GM20431 (cell line): ENCODE data around the gene IFIH1.

Experiments used
- in situ Hi-C: fragments of 300-500 bp; cut with MseI, MboI; formaldehyde crosslinking; loops from one replicate; pipeline ENCODE4 v1.15.0; 2020; ENCODE audit warnings: low sequenced_read_pairs; ENCODE audit not compliant: unreplicated experiment

Gene IFIH1

GRCh38 chr2:162315938-162316337 lies 2.5 kb downstream of the IFIH1 start:
- in situ Hi-C loops = no loop called here

GRCh38 chr2:162312853-162313252 lies 5.6 kb downstream of the IFIH1 start:
- in situ Hi-C loops = no loop called here

DNA sequence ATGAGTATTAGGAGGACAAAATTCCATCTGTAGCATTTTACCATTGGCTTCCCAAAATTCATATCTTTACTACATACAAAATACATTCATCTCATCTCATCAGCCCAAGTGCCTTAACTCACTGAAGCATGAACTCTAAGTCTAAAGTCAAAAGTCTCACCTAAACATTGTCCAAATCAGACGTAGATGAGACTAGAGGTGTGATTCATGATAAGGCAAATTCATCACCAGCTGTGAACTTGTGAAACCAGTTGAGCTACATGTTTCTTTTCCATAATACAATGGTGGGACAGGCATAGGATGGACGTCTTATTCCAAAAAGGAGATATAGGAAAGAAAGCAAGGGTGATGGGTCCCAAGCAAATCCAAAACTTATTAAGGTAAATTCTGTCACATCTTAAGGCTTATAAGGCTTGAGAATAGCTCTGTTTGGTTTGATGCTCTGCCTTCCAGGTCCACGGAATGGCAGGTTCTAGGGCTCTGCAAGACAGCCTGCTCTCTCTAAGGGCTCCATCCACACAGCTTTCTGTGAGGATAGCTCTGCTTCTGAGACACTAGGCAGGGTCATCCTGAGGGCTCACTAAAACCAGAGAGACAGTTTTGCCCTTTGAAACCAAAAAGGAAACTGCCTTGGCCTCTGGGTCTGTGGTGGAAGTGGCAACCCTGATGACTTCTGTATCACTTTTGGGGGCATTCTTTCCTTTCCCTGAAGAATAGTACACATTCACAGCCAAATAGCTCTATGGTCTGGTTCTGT lies 9.6 kb downstream of the IFIH1 start:
- in situ Hi-C loops = no loop called here

DNA sequence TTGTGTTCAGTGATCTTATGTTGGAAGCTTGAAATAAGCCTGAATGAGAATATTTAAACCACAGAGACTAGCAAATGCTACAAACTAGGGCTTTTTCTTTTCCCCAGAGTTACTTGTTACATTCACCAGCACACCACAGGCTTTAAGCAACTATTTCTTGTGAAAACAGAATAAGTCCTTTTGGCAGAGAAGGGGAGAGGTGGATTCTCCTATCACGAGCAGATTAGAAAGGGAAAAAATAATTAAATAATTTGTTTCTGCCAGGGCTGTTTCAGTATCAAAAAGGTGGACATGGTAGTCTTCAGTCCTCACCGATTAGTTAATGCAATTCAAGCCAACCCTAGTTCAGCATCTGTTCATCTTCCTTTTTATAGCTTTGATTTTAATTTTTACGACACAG lies 12.6 kb downstream of the IFIH1 start:
- in situ Hi-C loops = no loop called here

GRCh38 chr2:162301877-162302276 lies 16.6 kb downstream of the IFIH1 start:
- in situ Hi-C loops = no loop called here

GRCh38 chr2:162301151-162301804 lies 17.2 kb downstream of the IFIH1 start:
- in situ Hi-C loops = no loop called here

- in situ Hi-C loops = no loop called here
Measured at GRCh38 chr2:162300266-162300665, 18.2 kb downstream of the IFIH1 start.

GRCh38 chr2:162298669-162299335 lies 19.7 kb downstream of the IFIH1 start:
- in situ Hi-C loops = no loop called here

- in situ Hi-C loops = no loop called here
Measured at GRCh38 chr2:162297925-162298552, 20.4 kb downstream of the IFIH1 start.

DNA sequence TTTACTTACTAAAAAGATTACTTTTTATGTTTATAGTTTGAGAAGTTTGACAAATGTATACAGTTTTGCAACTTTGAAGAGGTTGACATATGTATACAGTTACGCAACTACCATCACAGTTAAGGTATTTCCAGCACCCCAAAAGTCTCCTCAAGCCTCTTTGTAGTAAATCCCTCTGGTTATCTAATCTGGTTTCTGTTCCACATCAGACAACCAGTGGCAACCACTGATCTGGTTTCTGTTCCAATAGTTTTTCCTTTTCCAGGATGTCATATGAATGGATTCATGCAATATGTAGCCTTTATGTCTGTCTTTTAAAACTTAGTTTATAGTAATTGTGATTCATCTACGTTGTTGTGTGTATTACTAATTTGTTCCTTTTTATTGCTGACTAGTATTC lies 23.5 kb downstream of the IFIH1 start:
- in situ Hi-C loops = no loop called here

GRCh38 chr2:162293122-162293786 lies 25.2 kb downstream of the IFIH1 start:
- in situ Hi-C loops = no loop called here

- in situ Hi-C loops = no loop called here
Measured at GRCh38 chr2:162291748-162292147, 26.7 kb downstream of the IFIH1 start.

DNA sequence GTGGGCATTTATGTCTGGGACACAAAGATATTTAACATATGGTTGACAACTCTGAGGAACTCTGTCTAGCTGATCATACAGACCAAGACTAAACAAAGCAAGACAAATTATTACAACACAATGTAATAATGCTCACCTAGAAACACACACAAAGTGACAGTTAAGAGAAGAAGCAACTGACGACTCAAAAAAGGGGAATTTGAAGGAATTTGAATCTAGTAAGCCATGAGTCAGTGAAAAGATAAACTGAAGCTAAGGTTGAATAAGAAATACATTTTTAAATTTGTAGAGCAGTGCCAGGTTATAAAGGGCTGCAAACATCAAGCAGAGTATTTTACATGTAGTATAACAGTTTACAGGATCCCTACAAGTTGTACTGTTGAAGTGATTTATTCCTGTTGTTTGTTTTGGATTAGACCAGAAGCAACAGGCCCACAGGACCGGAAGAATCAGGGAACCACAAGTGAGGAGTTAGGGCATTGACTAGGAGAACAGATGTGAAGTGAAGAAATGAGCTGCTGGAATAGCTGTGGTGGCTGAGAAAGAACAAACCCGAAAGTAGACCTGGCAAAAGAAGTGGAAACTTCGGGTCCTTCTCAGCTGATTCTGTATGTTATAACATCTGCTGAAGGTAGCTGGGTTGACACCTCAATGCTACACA lies 35.6 kb downstream of the IFIH1 start:
- in situ Hi-C loops = no loop called here

DNA sequence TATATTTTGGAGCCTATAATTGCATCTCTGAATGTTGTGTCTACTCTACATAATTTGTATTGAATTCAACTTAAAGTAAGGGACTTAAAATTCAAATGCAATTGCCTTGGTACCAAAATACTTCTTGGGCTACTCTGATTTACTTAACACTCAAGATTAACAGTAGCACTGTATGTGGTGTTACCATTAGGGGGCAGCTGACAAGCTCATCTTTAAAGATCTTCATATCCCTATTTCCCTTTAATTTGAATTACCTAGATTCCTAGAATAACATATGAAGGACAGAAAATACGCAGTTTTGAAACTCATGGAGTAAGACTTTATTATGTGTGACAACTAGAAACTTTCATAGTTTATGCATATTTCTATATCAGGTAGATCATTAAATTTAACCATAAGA lies 37.8 kb downstream of the IFIH1 start:
- in situ Hi-C loops = no loop called here

- in situ Hi-C loops = no loop called here
Measured at GRCh38 chr2:162277381-162277780, 41.1 kb downstream of the IFIH1 start.

- in situ Hi-C loops = no loop called here
Measured at GRCh38 chr2:162267996-162268395, 50.5 kb downstream of the IFIH1 start.

DNA sequence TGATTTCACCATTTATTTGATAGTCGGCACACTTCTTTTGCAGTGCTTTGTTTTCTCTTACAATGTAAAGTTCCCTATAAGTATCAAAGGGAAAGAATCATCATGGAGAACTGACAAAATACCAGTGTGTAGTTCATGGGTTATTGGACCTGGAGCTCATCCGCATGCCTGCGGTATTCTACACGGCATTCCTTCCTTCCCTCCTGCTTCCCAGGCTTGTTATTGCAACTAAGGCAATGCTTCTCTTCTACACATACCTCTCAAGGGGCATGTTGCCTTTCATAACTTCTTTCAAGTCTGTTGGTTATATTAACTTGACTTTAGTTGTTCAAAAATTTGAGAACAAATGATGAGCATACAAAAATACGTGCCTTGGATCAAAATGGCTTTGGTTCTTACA lies 51.0 kb downstream of the IFIH1 start:
- in situ Hi-C loops = no loop called here

DNA sequence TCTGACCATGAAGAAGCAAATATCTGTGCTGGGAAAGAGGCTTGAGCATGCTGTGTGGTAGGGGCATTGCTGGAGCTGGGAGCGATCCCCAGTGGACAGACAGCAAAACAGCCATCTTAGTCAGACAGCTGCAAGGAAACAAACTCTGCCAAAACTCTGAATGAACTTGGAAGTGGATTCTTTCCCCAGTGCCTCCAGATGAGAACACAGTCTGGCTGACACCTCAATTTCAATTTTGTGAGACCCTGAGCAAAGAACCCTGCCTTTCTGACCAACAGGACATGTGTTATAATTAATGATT lies 52.1 kb downstream of the IFIH1 start:
- in situ Hi-C loops = no loop called here

GRCh38 chr2:162265666-162266459 lies 52.6 kb downstream of the IFIH1 start:
- in situ Hi-C loops = no loop called here
